Activated CD4-positive, alpha-beta memory T cell treated with anti-CD3 and anti-CD28 coated beads, Interleukin-2, amount 10 ng/mL, durations not matched to agents 7 days and 5 days (primary cell): ENCODE data around the gene KCNQ5. TPM values are rescaled to one million over a fixed set of nuclear protein-coding genes. Genes with fewer than 3 reads are reported as not detected.

Experiments used
- CTCF ChIA-PET: fragments of 350-600 bp; sonication (Branson Sonifier 250); formaldehyde crosslinking; loops from one replicate; lab custom pipeline; 2021; ENCODE audit warnings: antibody characterized with exemption, inconsistent platforms; lab: Charles Lee
- POLR2A ChIA-PET: fragments of 350-600 bp; sonication (Branson Sonifier 250); formaldehyde crosslinking; loops from one replicate; lab custom pipeline; 2021; ENCODE audit warnings: antibody characterized with exemption; lab: Charles Lee
- DNase-seq: peaks from one replicate; pipeline ENCODE4 v3.0.0-alpha.2; 2020
- H3K27ac Mint-ChIP-seq: one replicate; pipeline ENCODE4 v1.8.0; 2021; ENCODE audit warnings: mild to moderate bottlenecking, mixed read lengths
- H3K27me3 Mint-ChIP-seq: one replicate; pipeline ENCODE4 v1.8.0; 2021; ENCODE audit warnings: mixed read lengths
- H3K36me3 Mint-ChIP-seq: one replicate; pipeline ENCODE4 v1.8.0; 2021; ENCODE audit warnings: low read depth, mixed read lengths
- H3K4me1 Mint-ChIP-seq: one replicate; pipeline ENCODE4 v1.8.0; 2021; ENCODE audit warnings: mixed read lengths
- H3K4me3 Mint-ChIP-seq: one replicate; pipeline ENCODE4 v1.8.0; 2021; ENCODE audit warnings: mild to moderate bottlenecking, mixed read lengths
- H3K9me3 Mint-ChIP-seq: one replicate; pipeline ENCODE4 v1.8.0; 2021; ENCODE audit warnings: mixed read lengths
- total RNA-seq, 2 experiments: library from RNA; stranded (reverse); gene quantifications; one replicate each; pipeline ENCODE4 v1.2.3, GENCODE V29; 2021

KCNQ5 gene
- total RNA-seq, 2 experiments from 2014 or later = 4.3 to 4.7 TPM

- POLR2A ChIA-PET = no interaction called here
- Mint-ChIP-seq H3K27ac (no peak overlapping the region), H3K36me3 (no peaks in the 10 kb centered on the region), H3K9me3 (peaks cover 2% of the 10 kb centered on the region), H3K4me3 (no peak overlapping the region), H3K27me3 (no peaks in the 10 kb centered on the region), H3K4me1 (peaks cover 5% of the 10 kb centered on the region)
- DNase-seq = no peak
- CTCF ChIA-PET = no interaction called here
Measured at GRCh38 chr6:72810571-72811280, 188.9 kb downstream of the KCNQ5 start.

GRCh38 chr6:72811971-72812421 lies 190.1 kb downstream of the KCNQ5 start:
- POLR2A ChIA-PET = no interaction called here

GRCh38 chr6:72813807-72814596 lies 192.1 kb downstream of the KCNQ5 start:
- H3K4me1 Mint-ChIP-seq = peaks cover 5% of the 10 kb centered on the region
- CTCF ChIA-PET = no interaction called here

More at GRCh38 chr6:72811971-72812421, 190.1 kb downstream of the KCNQ5 start:
- Mint-ChIP-seq H3K27ac (no peak overlapping the region), H3K27me3 (no peaks in the 10 kb centered on the region), H3K4me1 (peaks cover 5% of the 10 kb centered on the region), H3K36me3 (no peaks in the 10 kb centered on the region), H3K9me3 (peaks cover 2% of the 10 kb centered on the region), H3K4me3 (no peak overlapping the region)
- CTCF ChIA-PET = no interaction called here
- DNase-seq = no peak

DNA sequence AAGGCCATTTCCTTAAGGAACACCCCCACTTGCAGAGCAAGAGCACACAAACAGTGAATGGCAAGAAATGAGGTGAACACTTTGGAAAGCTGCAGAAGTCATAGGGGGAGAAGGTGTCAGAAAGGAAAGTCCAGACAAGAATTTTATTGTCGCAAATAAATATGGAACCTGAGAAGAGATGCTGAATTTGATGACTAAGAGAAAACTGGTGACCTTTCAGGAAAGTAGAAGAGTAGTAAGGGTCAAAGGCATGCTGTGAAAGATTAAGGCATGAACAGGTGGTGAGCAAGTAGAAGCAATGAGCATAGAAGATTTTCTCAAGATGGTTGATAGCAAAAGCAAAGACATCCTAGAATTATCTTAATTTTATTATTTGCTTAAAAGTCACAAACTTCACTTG lies 194.2 kb downstream of the KCNQ5 start:
- H3K36me3 Mint-ChIP-seq = no peaks in the 10 kb centered on the region
- no peak for DNase-seq
- CTCF ChIA-PET = no interaction called here
- POLR2A ChIA-PET = no interaction called here
- no peaks in the 10 kb centered on the region for H3K27me3 Mint-ChIP-seq
- peaks cover 2% of the 10 kb centered on the region for H3K9me3 Mint-ChIP-seq
- no peak overlapping the region for H3K4me3 Mint-ChIP-seq
- H3K27ac Mint-ChIP-seq = no peak overlapping the region
- peaks cover 5% of the 10 kb centered on the region for H3K4me1 Mint-ChIP-seq

More at GRCh38 chr6:72813807-72814596, 192.1 kb downstream of the KCNQ5 start:
- DNase-seq = no peak
- no peaks in the 10 kb centered on the region for H3K36me3 Mint-ChIP-seq
- no peak overlapping the region for H3K27ac Mint-ChIP-seq
- no peaks in the 10 kb centered on the region for H3K27me3 Mint-ChIP-seq
- POLR2A ChIA-PET = no interaction called here
- no peak overlapping the region for H3K4me3 Mint-ChIP-seq
- peaks cover 2% of the 10 kb centered on the region for H3K9me3 Mint-ChIP-seq

DNA sequence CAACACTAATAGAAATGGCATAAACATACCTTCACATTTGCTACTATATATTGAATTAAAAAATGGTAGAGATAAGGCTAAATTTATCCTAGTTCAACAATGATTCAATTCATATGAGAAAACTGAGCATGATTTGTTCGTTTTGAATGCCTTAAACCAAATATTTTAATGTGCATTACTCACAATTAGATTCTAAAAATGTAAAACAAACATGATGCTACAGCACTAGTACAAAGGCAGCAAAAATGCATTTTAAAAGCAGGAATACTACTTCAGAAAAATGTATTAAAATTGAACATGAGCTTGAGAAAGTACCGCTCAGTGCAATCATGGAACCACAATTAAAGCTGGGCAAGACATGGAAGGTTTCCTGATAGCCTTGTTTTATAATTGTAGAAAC lies 195.3 kb downstream of the KCNQ5 start:
- H3K27me3 Mint-ChIP-seq = no peaks in the 10 kb centered on the region
- peaks cover 2% of the 10 kb centered on the region for H3K9me3 Mint-ChIP-seq
- no peaks in the 10 kb centered on the region for H3K36me3 Mint-ChIP-seq
- no peak for DNase-seq
- H3K4me1 Mint-ChIP-seq = peaks cover 5% of the 10 kb centered on the region
- CTCF ChIA-PET = no interaction called here
- POLR2A ChIA-PET = no interaction called here
- no peak overlapping the region for H3K27ac Mint-ChIP-seq
- H3K4me3 Mint-ChIP-seq = no peak overlapping the region

DNA sequence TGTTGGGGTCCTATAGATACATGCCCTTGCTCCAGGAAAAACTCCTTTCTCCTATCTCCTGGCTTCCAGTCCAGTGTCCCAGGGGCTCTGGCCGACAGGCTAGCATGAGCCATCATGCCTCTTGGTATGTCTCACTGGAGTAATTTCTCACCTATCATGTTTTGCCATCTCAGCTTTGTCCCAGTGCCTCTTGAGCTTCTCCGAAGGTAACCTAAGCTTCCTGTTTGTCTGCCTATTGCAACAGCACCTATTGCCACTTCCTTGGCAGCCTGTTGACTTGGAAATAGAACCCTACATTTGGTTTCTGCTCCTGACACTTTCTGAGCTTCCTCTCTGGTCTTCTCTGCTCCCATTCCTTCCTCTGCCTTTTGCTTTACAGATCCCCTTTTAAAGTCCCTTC lies 197.7 kb downstream of the KCNQ5 start:
- CTCF ChIA-PET = no interaction called here
- no peaks in the 10 kb centered on the region for H3K27me3 Mint-ChIP-seq
- peaks cover 2% of the 10 kb centered on the region for H3K9me3 Mint-ChIP-seq
- no peak overlapping the region for H3K4me3 Mint-ChIP-seq
- DNase-seq = no peak
- no peaks in the 10 kb centered on the region for H3K36me3 Mint-ChIP-seq
- H3K27ac Mint-ChIP-seq = no peak overlapping the region
- POLR2A ChIA-PET = no interaction called here
- peaks cover 1% of the 10 kb centered on the region for H3K4me1 Mint-ChIP-seq

DNA sequence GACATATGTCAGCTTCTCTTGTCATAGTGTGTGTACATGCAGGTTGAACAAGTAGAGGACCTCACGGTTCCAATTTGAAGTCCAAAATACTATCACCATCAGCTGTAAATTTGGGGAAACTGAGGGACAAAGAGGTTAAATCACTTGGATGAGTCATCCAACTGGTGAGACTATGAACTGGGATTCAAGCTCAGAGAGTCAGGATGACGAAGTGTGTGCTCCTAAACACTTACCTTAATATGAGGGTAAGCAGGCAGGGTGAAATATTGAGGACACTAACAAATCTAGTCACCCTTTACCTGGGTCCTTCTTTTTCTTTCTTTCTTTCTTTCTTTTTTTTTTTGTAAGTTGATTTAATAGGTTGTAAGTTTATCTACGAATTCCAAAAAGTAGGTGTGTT lies 198.3 kb downstream of the KCNQ5 start:
- Mint-ChIP-seq H3K27me3 (no peaks in the 10 kb centered on the region), H3K9me3 (peaks cover 2% of the 10 kb centered on the region), H3K36me3 (no peaks in the 10 kb centered on the region), H3K27ac (no peak overlapping the region), H3K4me1 (peaks cover 6% of the 10 kb centered on the region), H3K4me3 (no peak overlapping the region)
- DNase-seq = no peak
- POLR2A ChIA-PET = no interaction called here
- CTCF ChIA-PET = no interaction called here

GRCh38 chr6:72820906-72821305 lies 199.0 kb downstream of the KCNQ5 start:
- Mint-ChIP-seq H3K9me3 (no peaks in the 10 kb centered on the region), H3K27ac (no peak overlapping the region), H3K27me3 (no peaks in the 10 kb centered on the region), H3K4me1 (peaks cover 7% of the 10 kb centered on the region), H3K36me3 (no peaks in the 10 kb centered on the region), H3K4me3 (no peak overlapping the region)
- ChIA-PET CTCF (no interaction called here), POLR2A (no interaction called here)
- DNase-seq = no peak

DNA sequence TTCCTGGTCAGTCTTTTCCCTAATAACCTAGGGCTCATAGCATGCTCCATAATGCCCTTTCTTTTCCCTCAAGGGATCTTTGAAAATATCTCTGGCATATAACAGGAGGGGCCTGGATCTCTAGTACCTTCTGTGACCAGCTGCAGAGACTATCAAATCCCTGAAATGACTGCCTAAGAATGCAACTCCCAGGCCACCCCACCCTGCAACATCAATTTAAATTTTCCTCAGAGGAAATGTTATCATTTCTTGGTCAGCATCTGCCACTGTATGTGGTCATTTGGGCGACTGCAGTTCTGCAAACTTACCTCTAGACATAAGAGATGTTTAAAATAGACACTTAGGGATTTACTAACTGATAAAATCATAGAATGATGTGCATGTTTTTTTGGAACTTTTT lies 200.2 kb downstream of the KCNQ5 start:
- Mint-ChIP-seq H3K36me3 (no peaks in the 10 kb centered on the region), H3K9me3 (no peaks in the 10 kb centered on the region), H3K27ac (no peak overlapping the region), H3K4me3 (no peak overlapping the region), H3K4me1 (peaks cover 8% of the 10 kb centered on the region), H3K27me3 (no peaks in the 10 kb centered on the region)
- ChIA-PET CTCF (no interaction called here), POLR2A (no interaction called here)
- DNase-seq = no peak

GRCh38 chr6:72822691-72823090 lies 200.8 kb downstream of the KCNQ5 start:
- Mint-ChIP-seq H3K4me1 (peaks cover 8% of the 10 kb centered on the region), H3K27ac (no peak overlapping the region), H3K36me3 (no peaks in the 10 kb centered on the region), H3K4me3 (no peak overlapping the region), H3K27me3 (no peaks in the 10 kb centered on the region), H3K9me3 (no peaks in the 10 kb centered on the region)
- ChIA-PET CTCF (no interaction called here), POLR2A (no interaction called here)
- no peak for DNase-seq

DNA sequence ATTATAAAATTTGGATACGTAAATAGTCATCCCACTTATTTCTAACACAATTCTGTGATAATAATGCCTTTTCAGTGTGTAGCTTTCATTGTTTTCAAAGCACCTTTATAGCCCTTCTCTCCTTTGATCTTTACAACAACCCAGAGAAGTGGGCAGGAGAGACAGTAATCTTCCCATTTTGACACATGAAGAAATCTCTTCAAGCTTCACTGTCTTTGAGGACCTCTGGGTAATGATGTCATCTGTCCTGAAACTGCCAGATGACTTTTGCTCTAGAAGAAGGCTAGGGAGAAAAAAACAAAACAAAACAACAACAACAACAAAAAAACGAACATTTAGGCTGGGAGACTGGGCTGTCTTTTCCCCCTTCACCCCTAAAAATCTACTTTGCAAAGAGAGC lies 203.0 kb downstream of the KCNQ5 start:
- no peak overlapping the region for H3K27ac Mint-ChIP-seq
- ChIA-PET CTCF (no interaction called here), POLR2A (interaction anchor here (0.6 kb wide), 1 partner anchor 74 kb away, joined by 3 read pairs; no protein-coding TSS in a partner anchor)
- H3K9me3 Mint-ChIP-seq = peaks cover 3% of the 10 kb centered on the region
- H3K27me3 Mint-ChIP-seq = no peaks in the 10 kb centered on the region
- H3K4me3 Mint-ChIP-seq = no peak overlapping the region
- H3K4me1 Mint-ChIP-seq = peaks cover 8% of the 10 kb centered on the region
- DNase-seq = no peak
- H3K36me3 Mint-ChIP-seq = no peaks in the 10 kb centered on the region

- no peak for DNase-seq
- no peaks in the 10 kb centered on the region for H3K36me3 Mint-ChIP-seq
- POLR2A ChIA-PET = interaction anchor here (0.6 kb wide), 1 partner anchor 74 kb away, joined by 3 read pairs; no protein-coding TSS in a partner anchor
- no peak overlapping the region for H3K27ac Mint-ChIP-seq
- H3K4me3 Mint-ChIP-seq = no peak overlapping the region
- H3K4me1 Mint-ChIP-seq = peaks cover 8% of the 10 kb centered on the region
- H3K27me3 Mint-ChIP-seq = no peaks in the 10 kb centered on the region
- H3K9me3 Mint-ChIP-seq = peaks cover 3% of the 10 kb centered on the region
- CTCF ChIA-PET = no interaction called here
Measured at GRCh38 chr6:72825315-72825911, 203.5 kb downstream of the KCNQ5 start.

- Mint-ChIP-seq H3K27me3 (no peaks in the 10 kb centered on the region), H3K4me3 (no peak overlapping the region), H3K4me1 (peaks cover 8% of the 10 kb centered on the region), H3K27ac (no peak overlapping the region), H3K9me3 (peaks cover 3% of the 10 kb centered on the region), H3K36me3 (no peaks in the 10 kb centered on the region)
- DNase-seq = no peak
- ChIA-PET CTCF (no interaction called here), POLR2A (no interaction called here)
Measured at GRCh38 chr6:72826037-72826436, 204.2 kb downstream of the KCNQ5 start.
